HUES64 (cell line): ENCODE data around the gene TNFRSF14.
"Not testable (repeated sequence)": the region's sequence is repeated elsewhere in the genome, so short reads cannot be mapped to it uniquely, and the experiment has no call there.

Source experiments
- H3K27ac ChIP-seq: 2 replicates; pipeline ENCODE4 v1.7.0; 2013; ENCODE audit warnings: low read depth, low read length, inconsistent platforms
- H3K27me3 ChIP-seq: 2 replicates; pipeline ENCODE4 v1.6.1; 2013; ENCODE audit warnings: mild to moderate bottlenecking, low read length; ENCODE audit not compliant: insufficient read depth
- H3K36me3 ChIP-seq: 2 replicates; pipeline ENCODE4 v1.6.1; 2013; ENCODE audit warnings: mild to moderate bottlenecking, low read length; ENCODE audit not compliant: insufficient read depth
- H3K4me1 ChIP-seq: 2 replicates; pipeline ENCODE4 v1.6.1; 2013; ENCODE audit warnings: mild to moderate bottlenecking, low read length, moderate library complexity; ENCODE audit not compliant: insufficient read depth
- H3K4me3 ChIP-seq: 2 replicates; pipeline ENCODE4 v1.5.1; 2013; ENCODE audit warnings: mild to moderate bottlenecking, low read length, moderate library complexity
- H3K9ac ChIP-seq: 2 replicates; pipeline ENCODE4 v1.6.1; 2013; ENCODE audit warnings: mild to moderate bottlenecking, low read depth, low read length
- H3K9me3 ChIP-seq: 2 replicates; pipeline ENCODE4 v1.6.1; 2013; ENCODE audit warnings: low read depth, low read length; ENCODE audit not compliant: insufficient read depth
- WGBS: fragments of 150-250, 120-280 bp; methylation state at CpG from one replicate; pipeline ENCODE4 v1.1.7; 2013; ENCODE audit warnings: missing lambda C conversion rate; 5-methylcytosine and 5-hydroxymethylcytosine counted together

Gene TNFRSF14

DNA sequence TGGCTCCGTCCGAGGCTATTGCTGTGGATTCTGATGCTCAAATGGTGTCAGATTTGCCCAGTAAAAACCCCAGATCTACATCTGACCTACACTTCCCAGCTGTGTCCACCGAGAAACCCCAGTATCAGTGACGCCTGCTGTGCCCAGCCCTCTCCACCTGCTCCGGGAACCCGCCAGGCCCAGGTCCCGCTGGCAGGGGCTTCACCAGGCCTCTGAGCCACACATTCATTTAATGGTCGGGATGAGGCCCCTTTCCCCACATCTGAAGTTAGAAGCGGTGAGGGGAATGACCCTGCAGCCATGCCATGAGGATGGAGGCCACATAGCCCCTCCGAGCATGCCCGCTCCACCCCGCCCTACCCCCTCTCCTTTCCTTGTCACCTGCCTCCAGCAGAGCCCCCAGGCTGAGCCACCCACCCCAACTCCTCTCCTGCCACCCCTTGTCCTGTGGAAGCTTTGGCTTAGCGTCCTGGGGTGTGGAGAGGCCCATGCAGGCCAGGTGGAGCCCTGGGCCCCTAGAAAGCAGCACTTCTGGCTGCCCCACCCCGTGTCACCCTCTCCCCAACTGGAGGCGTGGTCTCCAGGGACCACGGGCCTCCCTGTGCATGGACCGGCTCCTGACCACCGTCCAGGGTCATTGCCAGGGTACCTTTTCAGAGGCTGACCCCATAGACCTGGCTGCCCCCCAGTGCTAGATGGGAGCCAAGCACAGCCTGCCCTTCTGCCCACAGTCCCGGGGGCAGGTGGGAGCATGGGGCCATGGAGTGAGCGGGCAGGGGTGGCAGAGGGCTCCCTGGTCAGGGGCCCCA lies 8.0 kb downstream of the TNFRSF14 start:
- Histone ChIP-seq H3K36me3 (no peaks in the 10 kb centered on the region), H3K9ac (no peak overlapping the region), H3K4me1 (no peaks in the 10 kb centered on the region), H3K4me3 (no peak overlapping the region), H3K9me3 (no peaks in the 10 kb centered on the region), H3K27me3 (no peaks in the 10 kb centered on the region), H3K27ac (no peak overlapping the region)
- WGBS = 89% methylated on average over 20 of the region's 20 CpGs

DNA sequence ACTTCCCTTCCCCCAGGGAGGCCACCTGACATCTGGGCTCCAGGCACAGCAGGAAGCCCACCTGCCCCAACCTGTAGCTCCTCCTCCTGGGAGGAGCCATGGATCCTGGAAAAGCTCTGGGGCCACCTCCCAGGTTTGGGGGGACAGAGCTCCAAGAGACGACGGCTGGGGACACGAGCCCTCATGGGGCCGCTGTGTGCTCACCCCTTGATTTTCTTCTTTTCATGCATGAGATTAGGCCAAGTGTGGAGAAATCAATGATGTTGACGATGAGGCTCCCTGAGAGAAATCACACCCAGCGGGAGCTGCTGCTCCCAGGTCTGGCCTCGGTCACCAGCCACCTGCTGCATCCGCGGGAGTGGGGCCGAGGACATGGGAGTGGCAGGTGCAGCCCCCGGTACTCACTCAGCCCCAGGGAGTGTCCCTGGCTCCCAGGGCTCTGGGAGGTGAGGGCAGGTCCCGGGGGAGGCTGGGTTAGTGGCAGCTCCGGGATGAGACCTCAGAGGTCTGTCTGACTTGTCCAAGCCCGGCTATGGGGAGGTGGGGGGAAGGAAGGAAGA lies 8.7 kb downstream of the TNFRSF14 start:
- no peak overlapping the region for H3K27ac ChIP-seq
- 83% methylated on average over 14 of the region's 14 CpGs for WGBS
- no peaks in the 10 kb centered on the region for H3K4me1 ChIP-seq
- H3K9ac ChIP-seq = no peak overlapping the region
- H3K27me3 ChIP-seq = no peaks in the 10 kb centered on the region
- no peaks in the 10 kb centered on the region for H3K36me3 ChIP-seq
- no peaks in the 10 kb centered on the region for H3K9me3 ChIP-seq
- no peak overlapping the region for H3K4me3 ChIP-seq

DNA sequence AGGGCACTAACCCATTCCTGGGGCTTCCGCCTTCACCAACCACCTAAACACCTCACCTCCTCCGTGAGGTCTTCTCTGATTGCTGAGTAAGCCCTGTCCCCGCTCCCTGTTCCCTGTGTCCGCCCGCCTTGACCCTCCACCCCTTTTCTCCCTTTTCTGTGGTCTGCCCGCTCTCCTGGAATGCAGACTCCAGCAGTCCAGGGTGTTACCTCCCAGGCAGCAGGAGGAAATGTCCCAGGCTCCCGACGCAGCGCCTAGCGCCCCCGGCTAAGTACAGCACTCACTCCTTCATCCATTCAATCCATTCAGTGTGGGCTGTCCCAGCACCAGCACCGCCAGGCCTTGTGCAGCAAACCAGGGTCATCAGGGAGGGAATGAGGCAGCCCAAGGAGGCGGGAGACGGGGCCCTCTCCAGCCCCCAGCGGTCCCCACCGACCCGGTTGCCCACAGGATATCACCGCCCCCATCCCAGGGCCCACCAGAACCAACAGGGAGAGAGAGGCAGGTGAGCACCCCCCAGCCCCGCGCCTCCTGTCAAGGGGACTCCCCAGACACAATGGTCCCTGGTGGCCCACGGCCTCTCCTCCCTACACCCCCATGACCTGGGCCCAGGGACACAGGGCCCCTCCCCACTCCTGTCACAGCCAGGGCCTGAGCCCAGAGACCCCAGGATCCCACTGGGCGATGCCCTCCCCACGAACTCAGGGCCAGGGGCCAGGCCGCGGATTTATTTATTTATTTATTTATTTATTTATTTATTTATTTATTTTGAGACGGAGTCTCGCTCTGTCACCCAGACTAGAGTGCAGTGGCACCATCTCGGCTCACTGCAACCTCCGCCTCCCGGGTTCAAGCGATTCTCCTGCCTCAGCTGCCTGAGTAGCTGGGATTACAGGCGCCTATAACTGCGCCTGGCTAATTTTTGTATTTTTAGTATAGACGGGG lies 10.2 kb downstream of the TNFRSF14 start:
- H3K27ac ChIP-seq = no peak overlapping the region
- no peak overlapping the region for H3K4me3 ChIP-seq
- H3K9me3 ChIP-seq = no peaks in the 10 kb centered on the region
- WGBS = 87% methylated on average over 32 of the region's 34 CpGs
- no peaks in the 10 kb centered on the region for H3K4me1 ChIP-seq
- no peaks in the 10 kb centered on the region for H3K36me3 ChIP-seq
- H3K27me3 ChIP-seq = no peaks in the 10 kb centered on the region
- no peak overlapping the region for H3K9ac ChIP-seq

DNA sequence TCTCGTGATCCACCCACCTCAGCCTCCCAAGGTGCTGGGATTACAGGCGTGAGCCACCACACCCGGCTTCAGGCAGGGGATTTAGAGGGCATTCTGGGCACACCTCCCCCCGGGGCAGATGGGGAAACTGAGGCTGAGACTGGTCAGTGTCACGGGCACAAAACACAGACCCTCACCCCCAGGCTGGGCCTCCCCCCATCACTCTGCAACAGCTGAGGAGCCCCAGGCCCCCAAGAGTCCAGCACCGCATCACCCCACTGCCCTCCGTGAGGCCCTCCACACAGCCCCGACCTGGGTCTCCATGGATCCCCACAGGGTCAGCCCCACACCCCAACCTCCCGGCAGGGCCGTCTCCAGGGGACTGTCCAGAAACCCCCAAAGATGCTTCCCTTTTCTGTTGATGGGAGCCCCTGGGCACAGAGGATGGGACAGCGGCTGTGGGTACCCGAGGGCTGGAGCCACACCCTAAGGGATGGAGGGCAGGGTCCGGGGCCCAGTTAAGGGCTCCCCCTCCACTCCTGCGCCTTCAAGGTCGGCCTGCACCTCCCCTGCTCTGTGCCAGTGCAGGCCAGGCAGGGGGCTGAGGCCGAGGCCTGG lies 11.0 kb downstream of the TNFRSF14 start:
- H3K4me3 ChIP-seq = no peak overlapping the region
- no peaks in the 10 kb centered on the region for H3K27me3 ChIP-seq
- H3K36me3 ChIP-seq = no peaks in the 10 kb centered on the region
- no peak overlapping the region for H3K9ac ChIP-seq
- no peaks in the 10 kb centered on the region for H3K9me3 ChIP-seq
- 92% methylated on average over 16 of the region's 16 CpGs for WGBS
- H3K27ac ChIP-seq = no peak overlapping the region
- no peaks in the 10 kb centered on the region for H3K4me1 ChIP-seq

DNA sequence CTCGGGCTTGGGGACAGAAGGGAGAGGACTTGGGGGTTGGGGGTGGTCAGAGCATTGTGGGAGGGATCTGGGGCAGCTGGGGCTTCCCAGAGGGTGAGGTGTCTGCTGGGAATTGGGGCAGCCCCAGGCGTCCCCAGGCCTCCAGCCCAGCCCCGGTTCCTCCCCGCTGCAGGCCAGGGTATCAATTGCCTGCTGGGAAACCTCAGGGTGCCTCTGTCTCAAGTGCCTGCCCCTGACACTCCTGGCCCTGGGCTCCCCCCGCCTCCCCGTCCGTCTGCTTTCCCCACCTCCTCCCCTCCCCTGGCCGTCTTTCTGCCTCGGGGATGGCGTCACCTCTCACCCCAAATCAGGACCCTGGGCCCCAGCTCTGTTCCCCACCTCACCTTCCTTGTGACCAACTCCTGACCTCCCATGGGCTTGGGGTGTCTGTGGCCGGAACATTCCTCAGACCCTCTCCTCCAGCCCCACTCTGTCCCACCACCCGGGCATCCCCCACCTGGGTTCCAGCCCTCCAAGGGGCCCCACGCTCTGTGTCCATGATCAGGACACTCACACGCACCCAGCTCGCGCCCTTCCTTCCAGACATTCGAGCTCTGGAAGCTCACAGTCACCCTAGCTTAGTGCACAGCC lies 12.1 kb downstream of the TNFRSF14 start:
- H3K36me3 ChIP-seq, H3K4me1 ChIP-seq, H3K27me3 ChIP-seq, H3K27ac ChIP-seq, H3K9ac ChIP-seq, H3K9me3 ChIP-seq, H3K4me3 ChIP-seq: not testable (repeated sequence)
- 61% methylated on average over 7 of the region's 17 CpGs for WGBS

DNA sequence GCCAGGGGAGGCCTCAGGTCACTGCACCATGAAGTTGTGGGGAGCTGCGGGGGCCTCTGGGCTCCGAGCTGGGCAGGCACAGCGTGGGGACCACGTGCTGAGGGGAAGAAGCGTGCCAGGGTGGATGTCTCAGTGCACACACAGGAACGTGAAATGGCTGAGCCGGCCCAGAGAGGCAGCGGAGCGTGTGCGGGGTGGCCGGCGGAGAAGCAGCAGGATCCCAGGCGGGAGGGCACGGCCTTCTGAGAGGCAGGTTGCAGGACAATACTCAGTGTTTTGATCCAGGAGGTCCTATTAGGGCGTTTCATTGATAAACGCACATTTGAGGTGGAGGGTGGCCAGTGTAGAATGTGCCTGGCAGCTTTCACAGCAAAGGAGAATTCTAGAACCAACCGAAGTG lies 12.9 kb downstream of the TNFRSF14 start:
- no peaks in the 10 kb centered on the region for H3K4me1 ChIP-seq
- H3K9me3 ChIP-seq = 0 out of 2 replicates have a peak, but pooled peaks cover 5% of the 10 kb centered on the region
- H3K27me3 ChIP-seq = no peaks in the 10 kb centered on the region
- no peak overlapping the region for H3K9ac ChIP-seq
- 91% methylated on average over 16 of the region's 17 CpGs for WGBS
- no peak overlapping the region for H3K4me3 ChIP-seq
- H3K36me3 ChIP-seq = no peaks in the 10 kb centered on the region
- H3K27ac ChIP-seq = no peak overlapping the region

DNA sequence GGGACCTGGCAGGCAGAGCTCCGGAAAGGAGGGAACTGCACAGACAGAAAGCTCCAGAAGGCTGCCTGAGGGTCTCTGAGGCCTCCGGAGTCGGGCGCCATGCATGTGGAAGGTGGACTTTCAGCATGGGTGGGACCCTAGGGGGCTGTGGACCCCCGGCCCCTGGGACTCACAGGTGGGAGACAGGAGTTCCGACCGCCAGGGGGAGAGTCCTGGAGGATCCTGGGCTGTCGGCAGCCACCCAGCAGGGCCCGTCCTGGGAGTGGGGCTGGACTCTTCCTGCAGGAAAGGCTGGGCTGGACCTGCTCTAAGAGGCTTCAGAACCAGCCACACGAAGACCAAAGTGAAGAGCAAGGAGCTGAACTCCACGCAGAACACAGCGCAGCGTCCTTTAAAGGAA lies 13.5 kb downstream of the TNFRSF14 start:
- not testable (repeated sequence) for H3K36me3 ChIP-seq, H3K9ac ChIP-seq, H3K9me3 ChIP-seq, H3K27me3 ChIP-seq, H3K27ac ChIP-seq, H3K4me1 ChIP-seq, H3K4me3 ChIP-seq
- 87% methylated on average over 13 of the region's 13 CpGs for WGBS

DNA sequence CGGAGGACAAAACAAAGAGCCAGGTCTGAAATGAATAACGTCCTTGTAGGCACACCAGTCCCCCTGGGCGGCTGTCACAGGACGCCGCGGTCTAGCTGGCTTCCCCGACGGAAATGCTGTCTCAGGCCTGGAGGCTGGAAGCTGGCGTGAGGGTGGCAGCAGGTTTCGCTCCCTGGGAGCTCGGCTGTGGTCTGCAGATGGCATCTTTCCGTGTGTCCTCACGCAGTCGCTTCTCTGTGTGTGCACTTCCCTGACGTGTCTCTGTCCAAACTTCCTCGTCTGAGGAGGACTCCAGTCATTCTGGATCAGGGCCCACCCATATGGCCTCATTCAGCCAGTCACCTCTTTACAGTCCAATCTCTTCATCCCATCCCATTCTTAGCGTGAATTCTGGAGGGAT lies 14.2 kb downstream of the TNFRSF14 start:
- H3K27me3 ChIP-seq = no peaks in the 10 kb centered on the region
- H3K9me3 ChIP-seq = 0 out of 2 replicates have a peak, but pooled peaks cover 5% of the 10 kb centered on the region
- no peaks in the 10 kb centered on the region for H3K36me3 ChIP-seq
- H3K27ac ChIP-seq = no peak overlapping the region
- H3K4me3 ChIP-seq = no peak overlapping the region
- 92% methylated on average over 17 of the region's 17 CpGs for WGBS
- H3K4me1 ChIP-seq = no peaks in the 10 kb centered on the region
- H3K9ac ChIP-seq = no peak overlapping the region

DNA sequence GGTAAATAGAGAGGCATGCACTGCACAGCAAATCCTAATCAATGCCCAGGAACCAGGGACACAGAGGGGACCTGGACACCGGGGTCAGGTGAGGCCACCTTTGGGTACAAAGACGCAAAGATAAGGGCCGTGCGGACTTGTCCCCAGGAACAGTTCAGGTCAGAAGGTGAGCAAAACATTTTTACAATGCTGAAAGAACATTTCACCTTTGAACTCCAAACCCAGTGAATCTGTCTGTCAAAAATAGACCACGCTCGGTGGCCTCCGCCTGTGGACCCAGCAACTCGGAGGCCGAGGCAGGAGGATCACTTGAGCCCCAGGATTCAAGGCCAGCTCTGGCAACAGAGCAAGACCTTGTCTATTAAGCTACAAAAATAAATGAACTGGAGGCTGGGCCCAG lies 15.2 kb downstream of the TNFRSF14 start:
- 0 out of 2 replicates have a peak, but pooled peaks cover 5% of the 10 kb centered on the region for H3K9me3 ChIP-seq
- WGBS = 96% methylated on average over 9 of the region's 9 CpGs

DNA sequence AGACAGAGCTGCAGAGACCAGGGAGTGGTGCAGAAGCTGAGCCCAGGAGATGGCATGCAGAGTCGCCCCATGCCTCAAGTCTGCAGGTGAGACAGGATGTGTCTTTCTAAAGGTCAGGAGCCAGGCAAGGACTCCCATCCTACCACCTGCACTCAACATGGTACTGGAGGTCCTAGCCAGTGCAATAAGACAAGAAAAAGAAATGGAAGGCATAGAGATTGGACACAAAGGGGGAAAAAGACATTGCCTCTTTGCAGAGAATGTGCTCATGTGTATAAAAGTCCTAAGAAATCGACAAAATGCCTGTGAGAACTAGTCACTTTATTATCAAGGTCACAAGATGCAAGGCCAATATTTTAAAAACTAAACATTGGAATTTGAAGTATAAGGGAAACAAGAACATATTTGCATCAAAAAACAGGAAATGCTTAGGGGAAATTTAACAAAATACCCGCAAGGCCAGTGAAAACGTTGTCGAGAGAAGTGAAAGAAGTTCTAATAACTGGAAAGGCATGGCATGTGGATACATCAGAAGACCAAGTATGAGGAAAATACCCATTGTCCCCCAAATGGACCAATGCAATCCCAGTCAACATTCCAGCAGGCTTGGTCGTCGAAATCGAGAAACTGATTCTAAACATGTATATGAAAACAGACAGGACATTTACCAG lies 17.2 kb downstream of the TNFRSF14 start:
- no peak overlapping the region for H3K9ac ChIP-seq
- no peaks in the 10 kb centered on the region for H3K27me3 ChIP-seq
- 0 out of 2 replicates have a peak, but pooled peaks cover 5% of the 10 kb centered on the region for H3K9me3 ChIP-seq
- no peaks in the 10 kb centered on the region for H3K36me3 ChIP-seq
- WGBS = 93% methylated on average over 8 of the region's 8 CpGs
- no peaks in the 10 kb centered on the region for H3K4me1 ChIP-seq
- no peak overlapping the region for H3K4me3 ChIP-seq
- H3K27ac ChIP-seq = no peak overlapping the region

More for the DNA sequence above, 15.2 kb downstream of the TNFRSF14 start:
- Histone ChIP-seq H3K4me1 (no peaks in the 10 kb centered on the region), H3K27me3 (no peaks in the 10 kb centered on the region), H3K9ac (no peak overlapping the region), H3K4me3 (no peak overlapping the region), H3K36me3 (no peaks in the 10 kb centered on the region), H3K27ac (no peak overlapping the region)
